COLO829 (cell line): Measurements from ENCODE around the gene ILF2.

Experiments
- DNase-seq: peaks from one replicate; pipeline ENCODE4 v3.0.0; 2012; ENCODE audit warnings: low spot score

Gene ILF2

DNA sequence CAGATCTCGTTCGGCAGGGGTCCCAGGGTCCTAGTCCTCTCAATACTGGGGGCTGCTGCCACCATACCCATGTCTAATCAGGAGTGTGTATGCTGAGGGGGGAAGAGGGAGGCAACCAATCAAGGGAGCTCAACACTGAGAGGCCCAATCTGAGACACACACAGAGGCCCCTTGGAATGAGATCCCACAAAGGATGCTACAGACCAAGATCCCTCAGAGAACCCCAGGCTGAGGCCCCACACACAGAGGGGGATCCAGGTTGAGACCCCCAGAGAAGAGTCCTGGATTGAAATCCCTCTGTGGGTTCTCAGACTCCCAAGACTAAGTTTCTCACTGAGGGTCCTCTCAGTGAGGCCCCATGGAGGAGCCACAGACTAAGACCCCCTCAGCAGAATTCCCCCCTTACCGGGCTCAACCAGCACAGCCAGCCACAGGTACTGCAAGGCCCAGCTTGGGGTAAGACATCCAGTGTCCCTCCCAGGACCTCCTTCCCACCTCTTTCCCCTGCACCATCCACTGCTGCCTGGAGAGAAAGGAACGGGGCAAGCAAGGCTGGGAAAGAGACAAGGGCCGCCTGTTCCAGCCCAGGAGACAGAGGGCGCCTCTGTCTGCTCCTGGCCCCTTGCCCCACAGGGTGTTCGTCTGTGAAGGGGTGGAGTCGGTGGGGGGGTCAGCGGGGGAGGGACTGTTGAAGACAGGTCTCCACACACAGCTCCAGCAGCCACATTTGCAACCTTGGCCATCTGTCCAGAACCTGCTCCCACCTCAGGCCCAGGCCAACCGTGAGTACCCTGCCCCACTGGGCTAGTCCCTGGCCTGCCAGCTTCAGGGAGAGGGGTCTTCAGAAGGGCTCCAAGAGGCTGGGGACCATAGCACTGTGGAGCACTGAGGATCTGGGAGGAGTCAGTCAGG lies 42.8 kb downstream of the ILF2 start, which contains the start of gene S100A1:
Gene S100A1 (plus strand): TSS at position 720 of the 912 bp plus-strand sequence. CDS start 2,088 bp downstream, outside the sequence.
- DNase-seq, result peak; percentile 96

DNA sequence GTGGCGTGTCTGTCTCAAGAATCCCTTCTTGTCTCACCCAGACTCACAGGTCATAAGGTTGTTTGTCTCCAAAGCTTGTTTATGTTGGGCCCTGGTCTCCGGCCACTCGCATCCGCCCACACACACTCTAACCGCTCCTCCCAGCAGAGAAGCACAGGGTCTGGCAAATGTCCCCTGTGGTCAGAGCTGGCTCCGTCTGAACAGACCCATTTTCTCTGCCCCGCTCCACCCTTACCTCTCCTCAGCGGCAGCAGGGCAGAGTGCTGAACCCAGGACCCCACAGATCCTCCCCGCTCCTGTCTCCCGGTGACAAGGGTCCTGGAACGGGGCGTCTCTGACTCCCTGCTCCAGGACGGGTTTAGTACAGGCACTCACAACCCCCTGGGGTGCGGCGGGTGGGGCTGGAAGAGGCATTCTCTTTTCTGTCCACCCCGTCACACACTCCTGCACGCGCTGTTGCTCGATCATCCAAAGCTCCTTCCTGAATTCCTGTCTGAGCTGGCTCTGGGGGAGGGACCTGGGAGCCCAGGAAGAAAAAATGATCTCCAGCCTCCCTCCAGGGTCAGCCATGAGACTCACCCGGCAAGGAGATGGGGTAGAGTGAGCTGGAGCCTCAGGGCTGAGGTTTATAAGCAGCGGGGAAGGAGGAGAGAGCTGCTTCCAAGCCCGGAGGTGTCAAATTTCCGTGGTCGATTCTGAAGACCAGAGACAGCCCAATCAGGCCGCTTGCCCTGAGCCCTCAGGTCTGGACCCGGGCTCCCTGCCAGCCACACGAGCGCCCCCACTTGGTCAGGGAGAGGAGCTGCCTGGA lies 43.7 kb downstream of the ILF2 start, which contains the start of gene S100A13:
Gene S100A13 (minus strand): TSS at position 602 of the 811 bp plus-strand sequence. CDS start 1,033 bp downstream, outside the sequence.
- peak; percentile 93 for DNase-seq

DNA sequence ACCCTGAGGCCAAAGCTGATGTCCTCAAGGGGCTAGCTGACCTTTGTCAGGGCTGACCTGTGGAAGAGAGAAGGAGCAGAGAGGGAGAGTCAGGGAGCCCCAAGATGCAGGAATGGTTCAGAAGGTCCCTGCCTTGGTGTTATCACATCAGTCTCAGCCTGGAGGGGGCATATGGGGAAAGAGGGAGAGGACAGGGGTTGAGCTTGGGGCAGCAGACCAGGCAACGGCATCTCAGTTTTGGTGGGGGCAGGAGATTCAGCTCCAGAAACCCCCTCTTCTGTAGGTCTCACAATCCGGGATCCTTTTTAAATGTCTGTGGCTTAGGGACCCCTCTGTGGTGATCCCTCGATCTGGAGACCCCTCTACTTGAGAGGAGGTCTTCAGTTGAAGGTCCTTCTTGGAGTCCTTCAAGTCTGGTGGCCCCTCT lies 44.3 kb downstream of the ILF2 start:
- no peak for DNase-seq

DNA sequence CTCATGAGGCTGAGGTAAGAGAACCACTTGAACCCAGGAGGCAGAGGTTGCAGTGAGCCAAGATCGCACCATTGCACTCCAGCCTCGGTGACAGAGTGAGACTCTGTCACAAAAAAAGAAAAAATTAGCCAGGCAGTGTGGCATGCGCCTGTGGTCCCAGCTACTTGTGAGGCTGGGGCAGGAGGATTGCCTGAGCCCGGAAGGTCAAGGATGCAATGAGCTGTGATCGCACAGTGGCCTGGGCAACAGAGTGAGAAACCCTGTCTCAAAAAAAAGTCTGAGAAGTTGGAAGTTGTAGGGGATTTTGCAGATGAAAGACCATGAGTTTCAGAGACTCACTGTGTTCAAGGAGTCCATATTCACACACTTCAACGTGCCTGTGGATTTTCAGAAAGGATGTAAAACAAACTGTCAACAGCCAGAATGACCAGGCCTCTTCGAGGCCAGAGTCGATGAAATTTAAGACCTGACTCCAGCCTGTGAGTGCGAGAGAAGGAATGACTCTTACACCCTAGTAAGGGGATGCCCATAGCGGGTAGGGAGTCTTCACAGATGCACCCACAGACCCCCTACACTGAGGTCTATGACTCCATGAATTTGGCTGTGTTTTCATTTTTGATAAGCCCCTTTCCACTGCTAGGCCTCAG lies 45.7 kb downstream of the ILF2 start:
- DNase-seq, result no peak

DNA sequence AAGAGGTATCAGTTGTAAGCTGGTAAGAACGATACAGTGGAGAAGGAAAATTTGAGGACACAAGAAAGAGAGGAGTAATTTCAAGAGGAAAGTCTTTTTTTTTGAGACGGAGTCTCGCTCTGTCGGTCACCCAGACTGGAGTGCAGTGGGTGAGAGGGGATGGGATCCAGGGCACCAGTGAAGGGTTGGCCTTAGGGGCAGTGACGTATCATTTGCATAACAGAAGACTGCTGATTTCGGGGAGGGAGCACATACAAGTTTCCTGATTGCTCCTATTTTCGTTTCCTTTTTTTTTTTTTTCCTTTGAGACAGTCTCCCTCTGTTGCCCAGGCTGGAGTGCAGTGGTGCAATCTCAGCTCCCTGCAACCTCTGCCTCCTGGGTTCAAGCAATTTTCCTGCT lies 47.7 kb downstream of the ILF2 start:
- no peak for DNase-seq

DNA sequence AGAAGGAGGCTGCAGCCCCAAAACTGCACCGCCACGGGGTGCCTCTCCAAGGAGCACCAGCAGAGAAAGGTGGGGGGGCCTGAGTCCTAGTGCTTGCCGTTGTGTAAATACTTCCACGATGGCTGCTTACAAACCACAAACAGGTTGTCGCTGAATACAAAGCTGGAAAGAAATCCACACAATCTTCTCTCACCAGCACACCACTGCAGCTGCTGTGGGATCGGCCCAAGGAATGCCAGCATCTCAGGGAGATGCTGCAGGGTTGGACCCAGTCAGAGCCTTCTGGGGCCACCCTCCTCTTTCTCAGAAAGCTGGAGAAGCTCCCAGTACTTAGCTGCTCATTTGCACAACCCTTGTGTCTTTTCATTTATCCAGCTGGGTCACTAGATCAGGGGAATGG lies 51.6 kb downstream of the ILF2 start:
- no peak for DNase-seq

DNA sequence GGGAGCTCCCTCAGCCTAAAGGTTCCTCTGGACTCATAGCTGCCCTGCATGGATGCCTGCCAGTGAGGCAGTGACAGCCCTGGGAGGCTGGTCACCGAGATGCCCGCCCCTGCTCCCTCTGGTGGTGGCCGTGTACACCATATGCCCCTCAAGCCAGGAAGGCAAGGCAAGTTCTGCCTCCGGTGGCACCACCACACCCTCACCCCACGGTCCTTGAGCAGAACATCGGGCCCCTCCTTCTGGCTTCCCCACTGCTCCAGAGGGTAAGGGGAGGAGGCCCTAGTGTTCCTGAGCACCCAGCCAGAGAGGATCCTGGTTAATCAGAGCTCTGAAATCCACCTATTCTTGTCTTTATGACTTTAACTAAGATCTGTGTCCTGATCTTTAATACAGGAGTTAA lies 53.1 kb downstream of the ILF2 start:
- peak; percentile 82 for DNase-seq

DNA sequence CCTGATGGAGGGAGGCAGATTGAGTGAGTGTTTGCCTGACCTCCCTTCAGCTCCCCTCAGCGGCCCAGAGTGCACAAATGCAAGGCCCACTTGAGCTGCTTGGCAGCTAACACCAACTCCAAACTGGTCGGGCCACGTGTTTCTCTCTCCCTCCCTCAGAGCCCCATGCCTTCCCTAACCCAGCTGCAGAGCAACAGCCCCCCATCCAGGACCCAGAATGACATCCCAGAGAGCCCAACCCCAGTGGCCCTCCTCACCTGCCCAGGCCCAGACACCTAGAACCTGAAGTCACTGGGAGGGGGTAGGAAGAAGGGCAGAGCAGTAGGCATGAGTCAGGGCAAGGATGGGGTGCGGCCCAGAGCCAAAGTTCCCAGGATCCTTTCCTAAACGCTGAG lies 53.9 kb downstream of the ILF2 start:
- no peak for DNase-seq

DNA sequence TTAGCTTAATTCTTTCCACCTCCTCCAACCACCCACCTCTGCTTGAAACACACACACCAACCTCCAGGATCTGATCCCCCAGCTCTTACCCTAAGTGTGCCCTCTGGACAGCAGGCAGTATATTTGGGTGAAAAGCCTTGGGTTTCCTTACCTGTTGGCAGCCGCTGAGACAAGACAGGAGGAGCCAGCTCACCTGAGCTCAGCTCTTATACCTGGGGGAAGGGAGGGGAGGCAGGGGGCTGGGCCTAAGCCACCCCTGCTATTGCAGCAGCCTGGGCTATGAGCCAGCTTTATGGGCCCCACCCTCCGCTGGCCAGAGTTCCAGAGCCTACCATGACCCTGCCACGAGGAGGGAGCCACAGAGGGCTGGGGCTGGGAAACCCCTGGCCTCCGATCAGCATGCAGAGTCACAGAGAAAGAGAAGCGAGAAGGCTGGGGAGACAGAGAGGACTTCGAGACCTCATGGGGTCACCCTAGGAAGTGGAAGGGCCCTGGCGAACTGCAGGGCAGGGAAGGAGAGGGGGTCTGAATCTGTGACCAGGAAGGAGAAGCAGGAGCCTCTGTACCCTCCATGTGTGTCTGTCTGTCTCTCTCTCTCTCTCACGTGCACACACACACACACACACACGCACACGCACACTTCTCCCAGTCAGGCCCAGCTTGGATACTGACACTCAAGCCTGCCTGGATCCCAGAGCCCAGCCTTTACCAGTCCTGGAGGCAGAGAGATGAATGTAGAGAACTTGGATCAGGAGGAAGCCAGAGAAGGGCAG lies 54.5 kb downstream of the ILF2 start, which contains the start of gene S100A14:
Gene S100A14 (minus strand): TSS at position 182 of the 773 bp plus-strand sequence. CDS start 467 bp downstream, outside the sequence.
- no peak for DNase-seq

DNA sequence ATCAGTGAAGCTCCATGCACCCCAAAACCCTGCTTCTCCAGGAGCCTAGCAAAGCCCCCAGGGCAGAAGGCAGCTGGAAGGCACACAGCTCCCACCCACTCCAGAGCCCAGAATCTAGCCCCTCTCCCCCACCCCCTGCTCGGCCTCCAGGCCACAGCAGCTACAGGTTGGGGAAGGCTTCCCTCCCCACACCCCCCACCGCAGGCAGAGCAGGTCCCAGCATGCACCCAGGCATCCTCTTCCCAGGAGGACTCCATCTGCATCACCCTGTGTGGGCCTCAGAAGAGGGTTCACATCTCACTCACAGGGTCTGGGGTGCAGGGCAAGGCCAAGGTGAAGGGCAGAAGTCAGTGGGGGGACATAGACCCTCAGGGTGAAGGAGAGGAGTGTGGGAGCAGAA lies 55.4 kb downstream of the ILF2 start:
- DNase-seq, result no peak

DNA sequence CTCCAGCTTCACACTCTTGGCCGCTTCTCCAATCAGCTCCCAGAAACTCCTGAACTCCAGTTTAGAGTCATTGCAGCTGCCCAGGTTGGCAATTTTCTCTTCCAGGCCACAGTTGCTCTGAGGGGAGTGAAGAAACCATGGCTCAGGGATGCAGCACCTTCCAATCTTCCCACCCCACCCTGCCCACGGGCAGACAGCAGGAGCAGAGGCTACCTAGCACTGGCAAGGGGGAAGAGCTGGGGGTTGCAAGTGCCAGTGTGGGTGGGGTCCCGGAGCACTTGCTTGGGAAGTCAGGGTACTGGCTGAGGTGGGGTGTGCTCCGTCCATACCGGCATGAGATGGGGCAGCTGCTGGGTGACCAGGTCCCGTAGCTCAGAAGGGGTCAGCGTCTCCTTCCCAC lies 55.9 kb downstream of the ILF2 start:
- DNase-seq, result no peak

DNA sequence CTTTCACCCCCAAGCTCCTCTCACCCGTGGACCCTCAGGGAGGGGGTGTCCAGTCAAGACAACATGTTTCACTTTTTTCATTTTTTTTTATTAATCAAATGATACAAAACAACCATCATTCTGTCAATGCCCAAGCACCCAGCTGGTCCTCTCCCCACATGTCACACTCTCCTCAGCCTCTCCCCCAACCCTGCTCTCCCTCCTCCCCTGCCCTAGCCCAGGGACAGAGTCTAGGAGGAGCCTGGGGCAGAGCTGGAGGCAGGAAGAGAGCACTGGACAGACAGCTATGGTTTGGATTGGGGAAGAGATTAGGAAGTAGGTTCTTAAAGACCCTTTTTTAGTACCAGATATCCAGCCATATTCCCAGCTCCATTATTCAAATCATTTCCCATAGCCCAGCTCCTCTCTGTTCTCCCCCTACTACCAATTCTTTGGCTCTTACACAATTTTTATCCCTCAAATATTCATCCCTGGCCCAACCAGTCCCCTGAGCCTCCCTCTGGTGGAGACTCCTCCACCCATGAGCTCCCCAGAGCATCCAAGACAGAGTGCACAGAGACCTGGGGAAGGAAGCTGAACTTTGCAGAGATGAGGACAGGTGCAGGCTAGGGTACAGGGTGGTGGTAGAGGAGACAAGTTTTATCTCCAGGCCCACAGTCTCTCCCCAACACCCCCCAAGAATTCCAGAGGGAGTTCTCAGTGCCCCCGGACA lies 56.4 kb downstream of the ILF2 start:
- DNase-seq, result no peak

DNA sequence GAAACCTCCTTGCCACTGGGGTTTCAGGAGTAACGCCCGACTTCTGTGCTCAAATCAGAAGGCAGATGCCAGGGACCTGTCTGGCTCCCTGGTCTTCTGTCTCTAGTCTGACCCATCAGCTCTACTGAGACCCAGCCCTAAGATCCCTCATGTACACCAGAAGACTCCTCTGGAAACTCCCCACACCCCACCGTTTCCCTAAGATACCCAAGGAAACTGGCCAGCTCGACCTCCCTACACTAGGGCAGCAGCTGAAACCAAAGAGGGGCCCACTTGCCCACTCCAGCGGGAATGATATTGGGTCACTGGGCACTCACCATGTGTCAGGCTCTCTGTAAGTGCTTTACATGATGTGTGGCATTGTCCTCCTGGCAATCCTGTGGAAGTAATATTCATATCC lies 57.4 kb downstream of the ILF2 start:
- DNase-seq, result no peak

DNA sequence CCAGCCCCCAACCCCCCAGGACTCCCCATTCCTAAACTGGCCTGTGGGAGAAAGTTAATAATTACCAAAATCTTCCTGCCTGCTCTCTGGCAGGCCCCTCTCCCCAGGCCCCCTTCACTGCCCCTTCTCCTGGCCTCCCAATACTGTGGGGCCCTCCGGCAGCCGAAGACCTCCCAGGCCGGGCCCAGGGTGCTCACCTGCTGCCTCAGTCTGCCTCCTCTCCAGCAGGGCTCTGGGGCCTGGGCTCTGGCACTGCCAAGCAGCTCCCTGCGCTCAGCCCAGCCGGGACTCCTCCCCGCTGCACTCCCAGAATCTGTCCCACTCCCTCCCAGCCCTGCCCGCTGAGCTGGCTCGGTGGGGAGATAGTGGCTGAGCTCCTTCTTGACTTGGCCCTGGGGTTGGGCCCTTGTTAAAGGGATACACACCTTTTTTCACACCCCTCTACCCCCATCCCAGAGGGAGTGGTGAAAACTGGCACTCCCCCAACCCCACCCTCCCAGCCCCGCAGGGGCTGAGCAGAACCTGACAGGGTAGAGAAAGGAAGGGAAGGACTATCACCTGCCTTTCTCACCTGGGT lies 58.0 kb downstream of the ILF2 start, which contains the start of gene S100A16:
Gene S100A16 (minus strand): TSS at position 383 of the 577 bp plus-strand sequence. CDS start 4,986 bp downstream, outside the sequence.
- DNase-seq, result no peak

DNA sequence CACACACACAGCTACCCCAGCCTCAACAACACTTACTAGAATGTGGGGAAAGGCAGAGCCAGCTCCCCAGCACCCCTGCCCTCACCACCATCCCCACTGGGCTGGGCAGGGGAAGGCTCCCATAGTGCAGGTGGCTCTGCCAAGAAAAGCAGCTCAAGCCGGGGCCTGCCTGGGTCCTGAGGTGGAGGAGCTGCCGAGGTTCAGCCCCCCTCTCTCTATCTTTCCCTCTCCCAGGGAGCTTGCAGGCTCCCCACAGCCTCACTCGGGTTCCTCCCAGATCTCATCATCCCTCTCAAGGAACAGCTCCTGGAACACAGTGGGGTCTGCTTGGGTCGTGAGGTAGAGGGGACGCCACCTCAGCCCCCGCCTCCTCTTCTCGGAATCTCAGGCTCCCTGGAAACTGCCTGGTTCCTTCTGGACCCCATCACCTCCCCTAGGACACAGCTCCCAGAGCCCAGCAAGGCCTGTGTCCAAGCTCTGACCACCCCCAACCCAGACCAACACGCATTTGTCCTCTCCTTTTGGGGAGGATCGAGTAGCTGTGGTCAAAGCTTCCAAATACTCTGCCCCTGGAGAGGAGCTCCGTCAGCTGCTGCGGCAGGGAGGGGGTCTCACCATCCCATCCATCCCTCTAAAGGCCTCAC lies 58.6 kb downstream of the ILF2 start:
- no peak for DNase-seq
